Kidney epithelial cell (primary cell): ENCODE data around the gene EHD2. TPM values are rescaled to one million over a fixed set of nuclear protein-coding genes. Genes with fewer than 3 reads are reported as not detected.
"Not testable (repeated sequence)": the region's sequence is repeated elsewhere in the genome, so short reads cannot be mapped to it uniquely, and the experiment has no call there.

Experiments
- DNase-seq: peaks from one replicate; pipeline ENCODE4 v3.0.0-alpha.2; 2010; ENCODE audit warnings: low read depth
- H3K27me3 ChIP-seq: 2 replicates; pipeline ENCODE4 v1.6.0; 2011; ENCODE audit warnings: low read length; ENCODE audit not compliant: control insufficient read depth, insufficient read depth
- H3K36me3 ChIP-seq: 2 replicates; pipeline ENCODE4 v1.5.1; 2011; ENCODE audit warnings: low read length; ENCODE audit not compliant: control insufficient read depth, insufficient read depth
- H3K4me3 ChIP-seq: 2 replicates; pipeline ENCODE4 v1.5.1; 2011; ENCODE audit warnings: low read depth, mild to moderate bottlenecking, control low read depth, low read length
- CTCF ChIP-seq: IDR thresholded peaks from 2 replicates; pipeline ENCODE4 v1.5.1; 2011; ENCODE audit warnings: mild to moderate bottlenecking, moderate library complexity, low read length, control low read depth, inconsistent platforms; ENCODE audit not compliant: insufficient read depth, poor library complexity, severe bottlenecking
- total RNA-seq: library from RNA; depleted of rRNA; stranded (reverse); fragments of >200 nt; gene quantifications from 2 replicates; pipeline ENCODE4 v1.2.3, GENCODE V29; 2015

Gene EHD2
- total RNA-seq, 1 donor from 2014 or later = 32.5 TPM

GRCh38 chr19:47726467-47726866 lies 13.2 kb downstream of the EHD2 start:
- DNase-seq = no peak
- Histone ChIP-seq H3K36me3 (peaks cover 1% of the 10 kb centered on the region), H3K27me3 (no peaks in the 10 kb centered on the region), H3K4me3 (no peak overlapping the region)
- TF ChIP-seq CTCF = no peak

- not testable (repeated sequence) for DNase-seq, H3K36me3 ChIP-seq, H3K27me3 ChIP-seq, H3K4me3 ChIP-seq
Observed at GRCh38 chr19:47728295-47728694, 15.1 kb downstream of the EHD2 start.

GRCh38 chr19:47729468-47729798 lies 16.2 kb downstream of the EHD2 start:
- TF ChIP-seq CTCF = no peak
- H3K4me3 ChIP-seq = no peak overlapping the region
- DNase-seq = peak; percentile 79
- peaks cover under 1% of the 10 kb centered on the region for H3K36me3 ChIP-seq
- no peaks in the 10 kb centered on the region for H3K27me3 ChIP-seq

GRCh38 chr19:47729799-47730520 lies 16.7 kb downstream of the EHD2 start:
- TF ChIP-seq CTCF = no peak
- Histone ChIP-seq H3K4me3 (peak overlapping the region; percentile 31), H3K36me3 (no peaks in the 10 kb centered on the region), H3K27me3 (no peaks in the 10 kb centered on the region)
- no peak for DNase-seq

GRCh38 chr19:47730521-47730889 lies 17.3 kb downstream of the EHD2 start:
- H3K4me3 ChIP-seq = no peak overlapping the region
- no peaks in the 10 kb centered on the region for H3K36me3 ChIP-seq
- no peak for DNase-seq
- H3K27me3 ChIP-seq = no peaks in the 10 kb centered on the region
- TF ChIP-seq CTCF = no peak

GRCh38 chr19:47730910-47731309 lies 17.7 kb downstream of the EHD2 start:
- Histone ChIP-seq H3K27me3 (no peaks in the 10 kb centered on the region), H3K36me3 (no peaks in the 10 kb centered on the region), H3K4me3 (no peak overlapping the region)
- no peak for DNase-seq
- no peak for TF ChIP-seq CTCF
